Left forelimb (tissue), 1 donor: ENCODE data around the gene DNMT3A.

Experiments used
- DNase-seq: peaks from one replicate; pipeline ENCODE4 v3.0.0-alpha.2; 2018; ENCODE audit warnings: low spot score

Gene DNMT3A

DNA sequence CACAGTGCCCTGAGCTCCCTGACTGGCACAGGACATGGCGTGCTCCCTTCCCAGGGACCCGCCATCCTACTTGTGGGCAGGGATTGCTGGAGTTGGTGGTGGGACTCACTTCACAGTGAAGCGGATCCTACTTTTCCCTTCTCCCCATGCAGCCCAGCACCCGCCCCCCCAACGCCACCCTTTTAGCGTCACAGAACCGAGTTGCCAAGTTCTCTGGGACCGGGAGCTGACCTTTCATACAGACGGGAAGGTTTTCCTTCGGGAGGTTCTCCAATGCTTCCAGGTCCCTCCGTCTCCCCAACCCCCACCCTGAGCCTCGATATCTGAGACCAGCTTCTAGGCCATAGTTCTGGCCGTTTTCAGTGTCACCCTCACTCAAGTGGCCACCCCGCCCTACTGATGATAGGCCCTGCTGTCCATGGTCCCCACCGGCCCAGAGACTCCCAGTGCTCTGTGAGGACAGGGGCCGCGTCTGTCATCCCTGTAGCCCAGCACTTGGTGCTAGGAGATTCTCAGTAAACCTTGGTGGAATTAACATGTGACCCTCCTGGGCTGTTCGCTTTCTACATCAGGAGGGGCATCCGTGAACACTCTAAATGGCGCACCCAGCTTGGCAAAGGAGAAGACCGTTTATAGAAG is 1.6 kb upstream of the DNMT3A start:
- DNase-seq, result no peak

DNA sequence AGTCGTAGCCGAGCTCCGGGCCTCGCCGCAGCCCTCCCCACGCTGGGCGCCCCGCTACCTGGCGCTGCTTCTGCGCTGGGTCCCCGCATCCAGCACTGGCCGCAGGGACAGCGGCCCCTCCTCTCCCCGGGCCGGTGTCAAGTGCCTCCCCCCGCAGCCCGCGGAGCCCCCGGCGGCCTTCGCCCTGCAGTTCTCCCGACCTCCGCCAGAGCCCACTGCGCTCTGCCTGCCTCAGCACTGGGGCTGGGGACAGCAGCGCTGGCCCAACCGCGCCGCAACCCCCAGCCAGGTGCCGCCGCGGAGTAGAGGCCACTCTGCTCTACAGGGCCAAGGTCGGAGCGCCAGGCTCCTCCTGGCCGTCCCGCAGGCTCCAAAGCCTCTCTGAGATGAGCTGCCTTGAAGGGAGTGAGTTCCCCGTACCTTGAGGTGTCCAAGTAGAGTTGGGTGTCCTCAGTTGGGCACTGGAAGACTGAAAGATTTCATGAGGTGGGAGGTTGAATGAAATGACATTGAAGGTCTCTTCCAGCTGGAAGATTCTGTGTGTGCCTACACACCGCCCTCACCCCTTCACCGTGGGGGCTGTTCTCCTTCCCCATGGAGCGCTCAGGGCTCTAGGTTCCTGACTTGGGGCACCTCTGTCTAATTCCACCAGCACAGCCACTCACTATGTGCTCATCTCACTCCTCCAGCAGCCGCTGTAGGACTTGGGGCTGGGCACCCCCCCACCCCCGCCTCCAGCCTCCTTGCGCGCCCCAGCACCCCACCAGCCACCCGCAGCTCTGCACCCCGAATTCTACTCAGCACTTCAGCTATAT is 854 bp upstream of the DNMT3A start:
- DNase-seq, result peak; percentile 87

DNA sequence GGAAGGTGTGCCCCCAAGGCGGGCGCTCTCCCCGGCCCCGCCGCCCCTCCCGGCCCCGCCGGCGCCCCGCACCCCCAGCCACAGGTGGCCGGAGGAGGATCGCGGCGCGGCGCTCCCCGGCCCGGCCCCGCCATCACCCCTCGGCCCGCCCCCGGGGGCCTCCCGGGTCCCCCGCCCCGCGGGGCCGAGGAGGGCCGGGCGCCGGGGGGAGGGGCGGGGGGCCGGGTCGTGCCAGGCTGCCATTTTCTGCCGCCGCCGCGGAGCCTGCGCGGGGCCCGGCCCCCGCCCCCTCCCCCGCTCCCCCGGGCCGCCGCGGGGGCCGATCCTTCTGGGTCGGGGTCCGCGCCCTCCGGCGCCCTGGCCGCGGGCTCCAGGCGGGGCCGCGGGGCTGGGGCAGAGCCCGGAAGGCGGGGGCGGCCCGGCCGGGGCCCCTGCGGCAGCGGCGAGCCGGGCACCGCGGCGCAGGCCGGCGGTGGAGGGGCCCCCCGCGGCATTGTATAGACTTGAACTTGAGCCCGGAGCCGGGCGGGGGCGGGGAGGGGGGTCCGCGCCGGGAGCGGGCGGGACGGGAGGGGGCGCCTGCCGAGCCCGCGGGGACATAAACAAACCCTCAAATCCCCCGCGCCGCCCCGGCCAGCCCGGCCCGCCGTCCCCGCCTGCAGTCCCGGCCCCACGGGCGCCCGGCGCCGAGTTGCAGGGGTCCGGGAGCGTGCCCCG is 556 bp downstream of the DNMT3A start:
- DNase-seq, result no peak

DNA sequence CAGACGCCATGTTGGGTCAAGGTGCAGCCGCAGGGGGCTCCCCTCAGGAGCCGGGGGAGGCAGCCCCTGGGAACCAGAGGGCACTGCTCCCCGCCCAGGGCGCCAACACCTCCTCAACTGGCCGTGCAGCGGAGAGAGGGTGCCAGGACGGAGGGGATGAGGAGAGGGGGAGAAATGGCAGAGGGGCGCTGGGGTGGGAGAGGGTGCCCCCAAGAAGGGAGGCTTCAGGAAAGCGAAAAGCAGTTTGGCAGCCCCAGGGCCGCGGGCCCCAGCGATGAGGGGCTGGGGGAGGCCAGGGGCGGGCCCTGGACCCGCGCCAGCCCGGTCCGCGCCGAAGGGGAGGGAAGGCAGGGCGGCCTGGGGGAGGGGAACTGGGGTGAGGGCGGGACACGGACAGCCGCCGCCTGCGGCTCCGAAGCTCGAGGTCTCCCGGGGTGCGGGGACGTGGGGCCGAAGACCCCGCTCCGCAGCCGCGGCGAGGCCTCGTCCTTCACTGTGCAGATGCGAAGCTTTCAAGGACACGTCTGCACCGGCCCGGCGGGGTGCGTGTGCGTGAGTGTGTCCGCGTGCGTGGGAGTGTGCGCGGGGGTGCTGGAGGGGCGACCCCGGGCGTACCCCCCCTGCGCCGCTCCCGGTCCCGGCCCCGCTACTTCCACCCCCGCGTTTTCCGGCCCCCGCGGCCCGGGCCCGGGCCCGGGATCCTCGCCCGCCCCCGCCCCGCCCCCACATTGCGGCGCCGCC is 1.4 kb downstream of the DNMT3A start:
- DNase-seq, result peak; percentile 76

DNA sequence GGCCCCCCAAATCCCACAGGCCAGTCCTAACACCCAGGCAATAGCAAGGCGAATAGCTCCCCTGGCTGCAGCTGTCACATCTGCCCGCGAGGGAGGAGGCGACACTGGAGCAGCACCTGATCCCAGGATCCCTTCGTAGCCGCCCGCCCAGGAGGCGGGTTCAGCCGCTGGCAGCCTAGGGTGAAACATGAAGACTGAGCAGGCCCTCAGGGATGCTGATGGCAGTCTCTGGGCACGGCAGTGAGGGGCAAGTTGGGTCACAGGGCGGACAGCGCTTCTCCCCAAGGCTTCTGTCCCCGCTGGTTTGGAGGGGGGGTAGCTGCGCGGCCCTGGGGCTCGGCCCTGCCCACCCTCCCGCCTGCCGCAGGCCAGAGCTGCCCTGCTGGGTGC is 1.9 kb downstream of the DNMT3A start:
- DNase-seq, result no peak

DNA sequence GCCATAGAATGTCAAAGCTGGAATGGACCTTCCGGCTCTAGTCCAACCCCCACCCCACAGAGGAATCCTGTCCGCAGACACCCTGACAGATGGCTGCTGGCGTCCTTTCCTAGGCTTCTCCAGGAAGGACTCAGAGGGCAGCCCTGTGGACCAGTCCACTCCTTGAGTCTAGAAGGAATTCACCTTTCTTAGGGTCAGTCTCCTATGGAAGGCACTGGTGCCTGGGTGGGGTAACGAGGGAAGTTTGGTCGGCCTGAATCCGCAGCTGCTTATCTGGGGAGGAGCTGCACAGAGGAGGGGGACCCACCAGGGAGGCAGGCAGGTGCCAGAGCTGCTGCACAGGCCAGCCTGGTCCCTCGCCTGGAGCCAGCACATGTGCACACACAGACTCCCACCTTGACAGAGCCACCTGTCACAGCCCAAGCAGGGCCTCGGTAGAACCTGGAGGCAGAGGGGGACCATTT is 2.5 kb downstream of the DNMT3A start:
- DNase-seq, result no peak

DNA sequence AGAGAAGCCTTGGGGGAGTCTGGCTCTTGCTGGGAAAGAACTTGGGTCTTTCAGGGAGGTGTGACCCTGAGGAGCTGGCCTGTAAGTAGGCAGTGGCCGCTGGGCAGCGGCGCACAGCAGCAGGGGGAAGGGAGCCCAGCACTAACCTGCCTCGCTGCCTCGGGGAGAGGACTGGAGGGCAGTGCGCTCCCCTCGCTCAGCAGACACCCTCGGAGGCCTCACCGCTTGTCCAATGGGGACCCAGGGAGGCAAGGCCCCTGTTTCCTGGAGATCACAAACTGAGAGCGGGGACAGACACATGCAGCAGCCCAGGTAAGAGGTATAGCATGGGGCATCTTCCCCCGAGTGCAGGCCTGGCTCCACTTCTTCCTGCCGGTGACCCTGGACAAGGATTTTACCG is 3.3 kb downstream of the DNMT3A start:
- DNase-seq, result no peak

DNA sequence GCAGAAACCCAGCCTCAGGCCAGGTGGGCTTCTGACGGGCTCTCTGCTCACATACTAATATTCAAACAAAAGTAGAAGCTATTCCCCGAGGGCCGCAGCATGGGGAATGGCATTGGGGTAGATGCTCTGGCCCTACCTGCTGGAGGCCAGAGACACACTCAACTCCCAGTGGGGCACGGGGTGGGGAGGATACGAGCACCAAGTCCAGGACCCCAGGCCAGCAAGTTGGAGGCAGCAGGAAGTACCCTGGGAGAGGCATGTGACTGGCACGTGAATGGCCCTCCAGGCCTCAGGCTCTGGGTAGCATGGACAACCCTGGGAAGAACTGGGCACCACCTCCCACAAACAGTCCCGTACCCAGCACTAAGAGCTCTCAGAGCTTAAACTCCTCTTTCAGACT is 3.8 kb downstream of the DNMT3A start:
- no peak for DNase-seq

DNA sequence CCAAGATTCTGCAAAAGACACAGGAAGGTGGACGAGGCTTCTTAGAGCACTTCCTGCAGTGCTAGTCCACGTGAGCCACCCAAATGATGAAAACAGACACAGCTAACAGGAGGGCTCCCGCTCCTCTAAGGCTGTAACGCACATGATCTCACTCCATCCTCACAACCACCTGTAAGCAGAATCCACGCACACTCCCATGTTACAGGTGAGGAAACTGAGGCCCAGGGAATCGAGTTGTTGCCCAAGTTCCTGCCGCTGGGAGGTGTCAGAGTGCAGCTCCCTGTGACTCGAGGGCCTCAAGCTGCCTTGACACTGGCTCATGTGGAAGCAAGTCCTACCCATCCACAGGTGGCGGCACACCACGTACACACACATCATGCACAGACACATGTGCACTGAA is 4.4 kb downstream of the DNMT3A start:
- no peak for DNase-seq

DNA sequence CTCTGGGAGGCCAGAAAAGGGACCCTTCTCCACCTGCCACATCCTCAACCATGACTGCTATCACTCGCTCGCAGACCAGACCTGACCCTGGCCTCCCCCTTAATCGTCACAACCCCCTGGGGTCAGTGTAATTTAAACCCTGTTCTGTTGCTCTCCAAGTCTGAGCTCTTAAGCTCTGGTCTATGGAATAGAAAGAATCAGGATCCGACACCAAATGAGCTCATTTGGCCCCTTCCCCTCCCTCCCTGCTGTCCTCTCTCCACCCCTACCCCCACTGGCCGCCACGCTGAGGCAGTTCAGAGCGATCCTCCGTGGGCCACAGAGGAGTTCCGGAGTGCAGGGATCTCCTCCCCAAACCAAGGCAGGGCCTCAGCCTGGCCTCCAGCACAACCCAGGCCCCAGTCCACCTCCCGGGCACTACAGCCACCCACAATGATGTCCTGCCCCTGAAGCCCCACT is 5.3 kb downstream of the DNMT3A start:
- DNase-seq, result no peak

DNA sequence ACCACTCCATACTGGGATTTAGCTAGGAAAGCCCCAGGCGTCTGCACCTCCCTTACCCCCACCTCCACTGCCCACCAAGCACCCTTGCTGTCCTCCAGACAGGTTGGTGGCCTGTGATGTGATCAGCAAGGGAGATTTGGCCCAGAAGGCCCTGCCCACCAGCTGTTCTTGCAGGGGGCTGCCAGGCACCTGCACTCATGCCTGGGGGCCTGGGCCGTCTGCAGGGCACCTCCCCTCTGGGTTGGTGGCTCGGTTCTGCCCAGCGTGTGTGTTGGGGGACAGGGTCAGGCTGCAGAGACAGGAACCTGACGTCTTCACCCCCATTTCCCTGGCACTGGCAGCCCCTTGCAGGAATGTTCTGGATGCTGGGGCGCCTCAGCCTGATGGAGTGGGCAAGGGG is 5.8 kb downstream of the DNMT3A start:
- DNase-seq, result no peak

DNA sequence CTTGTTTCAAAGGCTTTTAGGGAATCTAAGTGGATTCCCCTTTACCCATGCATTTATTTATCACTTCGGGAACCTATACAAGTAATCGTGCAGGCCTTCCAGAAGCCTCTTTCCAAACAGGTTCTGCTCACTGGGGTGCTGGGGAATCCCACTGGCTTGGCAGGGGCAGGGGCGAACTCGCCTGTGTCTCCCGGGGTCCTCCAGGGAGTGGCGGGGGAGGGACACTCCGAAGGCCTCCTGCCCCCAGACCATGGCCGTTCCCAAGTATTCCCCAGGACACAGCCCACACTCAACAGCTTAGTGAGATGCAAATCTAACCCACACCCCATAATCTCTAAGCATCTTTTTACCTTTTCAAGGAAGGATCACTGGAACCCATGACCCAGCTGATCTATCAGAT is 6.5 kb downstream of the DNMT3A start:
- DNase-seq, result no peak

DNA sequence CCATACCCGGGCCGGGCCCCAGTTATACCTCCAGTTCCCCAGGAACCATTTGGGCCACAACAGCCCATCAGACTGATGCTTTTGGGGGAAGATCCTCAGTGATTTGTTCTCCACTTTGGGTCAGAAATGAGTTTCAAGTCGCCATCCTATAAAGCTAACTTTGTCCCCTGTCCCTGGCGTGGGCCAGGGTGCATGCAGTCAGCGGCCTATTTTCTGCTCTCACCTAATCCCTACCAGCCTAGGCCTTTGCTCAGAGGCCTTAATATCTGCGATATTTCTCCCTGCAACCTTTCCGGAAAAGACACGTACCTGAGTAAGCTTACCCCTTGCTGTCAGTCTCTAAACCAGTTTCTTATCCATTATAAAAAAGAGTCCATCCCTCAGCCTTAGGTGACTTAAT is 7.2 kb downstream of the DNMT3A start:
- DNase-seq, result no peak

DNA sequence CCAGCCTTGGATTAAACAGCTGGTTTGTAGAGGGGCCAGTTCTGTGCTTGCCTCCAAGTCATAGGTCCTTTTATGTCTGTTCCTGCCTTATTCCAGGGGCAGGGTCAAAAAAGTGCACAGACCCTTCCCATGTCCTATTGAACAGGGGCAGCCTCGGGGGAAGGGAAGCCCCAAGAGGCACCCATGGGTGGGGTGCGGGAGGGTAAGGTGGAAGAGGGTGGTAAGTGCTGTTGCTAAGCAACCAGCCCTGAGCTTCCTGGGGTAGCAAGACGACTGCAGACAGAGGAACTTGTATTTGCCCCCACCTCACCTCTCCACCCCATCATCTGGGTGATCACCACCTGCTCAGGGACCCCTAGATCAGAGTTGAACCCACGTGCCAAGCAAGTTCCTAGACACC is 7.7 kb downstream of the DNMT3A start:
- DNase-seq, result no peak

DNA sequence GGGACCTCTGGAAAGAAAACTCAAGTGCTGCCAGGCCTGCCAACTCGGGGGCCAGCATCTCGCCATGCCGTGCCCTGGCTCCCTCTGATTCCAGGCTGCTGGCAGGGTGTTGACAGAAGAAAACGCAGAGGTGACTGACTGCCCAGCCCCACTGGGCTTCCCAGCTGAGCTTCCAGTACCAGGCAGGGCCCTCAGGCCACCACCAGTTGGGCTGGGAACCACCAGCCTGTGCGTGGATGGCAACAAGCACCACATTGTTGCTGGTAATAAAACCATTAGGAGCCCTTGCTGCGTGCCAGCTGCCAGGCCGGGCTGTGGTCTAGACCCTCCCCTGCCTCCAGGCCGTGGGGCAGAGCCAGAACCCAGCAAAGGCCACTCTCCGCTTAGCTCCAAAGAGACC is 9.2 kb downstream of the DNMT3A start:
- no peak for DNase-seq

DNA sequence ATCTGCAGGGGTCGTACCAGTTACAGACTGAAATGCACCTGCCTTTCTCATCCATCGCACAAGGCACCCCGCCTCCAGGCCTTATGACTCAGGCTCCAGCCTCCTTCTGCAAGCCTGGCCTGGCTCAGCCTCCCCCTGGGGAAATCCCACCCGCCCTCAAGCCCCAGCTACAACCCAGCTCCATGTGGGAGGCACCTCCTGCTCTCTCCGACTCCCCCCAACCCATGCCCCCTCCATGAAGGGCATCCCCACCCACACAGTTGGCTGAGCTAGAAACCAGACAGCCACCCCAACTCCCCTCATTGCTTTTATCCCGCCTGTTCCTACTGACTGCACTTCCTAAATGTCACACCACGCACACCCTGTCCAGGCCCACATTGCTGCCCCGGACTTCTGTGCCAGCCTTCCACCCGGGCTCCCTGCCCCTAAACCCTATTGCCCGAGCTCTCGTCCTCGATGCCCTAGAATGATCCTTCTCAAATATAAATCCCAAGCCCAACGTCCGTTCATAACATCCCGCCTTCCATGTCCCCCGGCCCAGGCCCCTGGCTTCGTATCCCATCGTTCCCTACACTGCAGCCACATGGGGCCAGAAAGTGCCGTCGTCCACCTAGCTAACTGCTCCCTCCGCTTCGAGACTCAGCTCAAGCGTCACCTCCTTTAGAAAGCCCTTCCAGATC is 9.9 kb downstream of the DNMT3A start:
- no peak for DNase-seq

DNA sequence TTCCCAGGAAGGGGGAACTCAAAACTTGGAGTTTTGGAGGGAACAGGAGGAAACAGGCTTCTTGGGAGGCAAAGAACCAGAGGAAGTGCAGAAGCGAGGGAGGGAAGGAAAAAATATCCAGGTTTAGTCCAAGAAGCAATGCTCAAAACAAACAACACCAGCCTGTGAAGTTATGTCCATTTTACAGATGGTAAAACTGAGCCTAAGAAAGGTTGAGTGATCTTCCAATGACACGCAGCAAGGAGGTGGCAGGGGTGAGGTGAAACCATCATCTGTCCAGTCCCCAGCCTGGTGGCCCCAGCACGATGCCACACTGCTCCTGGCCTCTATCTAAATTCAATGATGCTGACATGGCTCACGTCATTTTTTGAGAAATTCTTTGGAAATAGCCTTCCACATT is 10.8 kb downstream of the DNMT3A start:
- DNase-seq, result no peak

DNA sequence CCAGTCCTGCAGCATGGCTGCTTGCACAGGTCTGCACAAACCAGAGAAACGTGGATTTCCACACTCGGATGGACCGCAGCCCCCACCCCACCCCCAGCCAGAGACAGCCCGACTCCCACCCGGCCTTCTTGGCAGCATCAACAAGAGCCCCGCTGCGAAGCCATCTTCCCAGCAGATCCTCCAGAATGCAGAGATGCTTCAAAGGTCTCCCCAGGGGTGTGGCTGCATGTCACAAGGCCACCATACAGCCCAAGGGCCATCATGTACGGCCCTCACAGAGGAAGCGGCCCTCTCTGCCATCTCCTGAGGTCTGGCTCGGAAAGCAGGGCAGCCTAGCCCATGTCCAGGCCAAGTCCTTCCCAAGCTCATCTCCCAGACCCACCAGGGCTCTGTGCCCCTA is 11.5 kb downstream of the DNMT3A start:
- no peak for DNase-seq

DNA sequence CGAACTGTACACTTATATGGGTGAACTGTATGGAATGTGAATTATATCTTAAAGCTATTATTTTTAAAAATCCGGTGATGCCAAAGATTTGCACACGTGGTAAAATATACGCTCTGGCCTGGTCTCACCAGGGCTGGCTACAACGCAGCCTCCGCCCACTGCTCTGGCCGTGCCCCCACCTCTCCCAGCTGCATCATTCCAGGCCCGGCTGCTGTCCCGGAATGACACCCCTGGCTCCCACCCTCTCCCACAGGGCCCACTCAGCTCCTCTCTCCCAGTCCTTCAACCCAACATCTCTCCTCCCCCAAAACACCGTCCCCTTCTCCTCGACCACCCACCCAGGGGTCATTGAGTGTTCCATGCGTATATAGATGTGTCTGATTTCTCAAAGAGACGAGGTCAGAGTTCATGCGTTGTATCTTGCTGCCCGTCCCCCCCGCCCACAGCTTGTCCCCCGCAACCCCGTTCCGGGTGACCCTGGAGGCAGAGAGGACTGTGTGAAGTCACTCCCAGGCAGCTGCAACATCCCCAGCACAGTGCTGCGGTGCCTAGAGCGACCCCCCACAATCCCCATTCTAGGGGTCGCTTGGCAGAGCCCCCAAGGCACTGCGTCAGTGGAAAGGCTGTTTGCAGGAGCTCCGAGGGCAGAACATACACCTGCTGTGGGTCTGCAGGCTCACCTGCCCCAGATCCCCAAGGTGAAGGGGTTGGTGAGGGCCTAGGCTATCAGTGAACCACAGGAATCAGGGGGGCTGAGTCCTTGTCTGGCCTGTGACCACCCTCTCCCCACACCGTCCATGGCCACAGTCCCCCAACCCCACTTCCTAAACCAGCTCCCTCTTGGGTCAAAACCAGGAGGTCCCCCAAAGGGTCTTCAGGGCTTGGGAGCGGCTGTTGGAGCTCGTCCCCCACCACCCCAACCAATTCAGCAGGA is 13.3 kb downstream of the DNMT3A start:
- DNase-seq, result no peak

DNA sequence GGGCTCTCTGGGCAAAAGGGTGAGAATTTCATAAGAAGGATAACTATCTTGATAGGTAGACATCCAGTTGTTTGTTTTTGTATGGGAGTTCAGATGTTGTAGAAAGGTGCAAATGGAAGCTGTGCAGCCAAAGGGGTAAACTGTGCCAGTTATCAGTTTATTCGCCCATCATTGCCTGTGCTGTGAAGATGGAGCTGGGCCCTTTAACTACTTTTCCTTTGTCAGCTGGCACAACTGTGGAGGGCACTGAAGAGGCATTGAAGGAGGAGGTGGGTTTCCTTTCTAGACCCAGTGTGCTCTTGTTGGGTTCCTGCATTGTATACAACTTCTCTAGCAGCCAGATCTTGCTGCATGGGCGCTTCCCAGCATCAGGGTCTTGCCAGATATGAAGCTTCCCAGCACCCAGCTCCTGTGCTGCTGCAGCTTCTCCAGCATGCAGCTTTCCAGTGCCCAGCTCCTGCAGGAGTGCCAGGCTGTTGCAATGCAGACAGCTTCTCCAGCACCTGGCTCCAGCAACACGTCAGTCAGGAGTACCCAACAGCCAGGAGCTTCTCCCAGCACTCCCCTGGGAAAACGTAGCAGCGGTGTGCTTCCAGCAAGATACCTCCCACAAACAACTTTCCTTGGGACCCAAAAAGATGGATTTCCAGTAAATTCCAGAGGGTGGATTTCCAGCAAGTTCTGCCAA is 15.3 kb downstream of the DNMT3A start:
- DNase-seq, result no peak
